Measurements from ENCODE around the gene ZCCHC24. TPM values are rescaled to one million over a fixed set of nuclear protein-coding genes. Genes with fewer than 3 reads are reported as not detected.
"Not testable (repeated sequence)": the region's sequence is repeated elsewhere in the genome, so short reads cannot be mapped to it uniquely, and the experiment has no call there.

Gene ZCCHC24
- total RNA-seq, 1 donor: 4.0 TPM

- H3K9me3 ChIP-seq (ENCODE audit: low read depth, low read length): no peaks in the 10 kb centered on the region
Measured at GRCh38 chr10:79460687-79461086, 15.3 kb upstream of the ZCCHC24 start.

GRCh38 chr10:79459243-79459642 is 13.8 kb upstream of the ZCCHC24 start:
- no peak overlapping the region for H3K4me3 ChIP-seq (ENCODE audit: low read length)
- H3K4me1 ChIP-seq (ENCODE audit: insufficient read depth, low read length): no peaks in the 10 kb centered on the region
- no peaks in the 10 kb centered on the region for H3K27me3 ChIP-seq (ENCODE audit: insufficient read depth, low read length)

More at GRCh38 chr10:79460687-79461086, 15.3 kb upstream of the ZCCHC24 start:
- no peak overlapping the region for H3K4me3 ChIP-seq (ENCODE audit: low read length)
- H3K4me1 ChIP-seq (ENCODE audit: insufficient read depth, low read length): no peaks in the 10 kb centered on the region
- H3K27me3 ChIP-seq (ENCODE audit: insufficient read depth, low read length): no peaks in the 10 kb centered on the region

DNA sequence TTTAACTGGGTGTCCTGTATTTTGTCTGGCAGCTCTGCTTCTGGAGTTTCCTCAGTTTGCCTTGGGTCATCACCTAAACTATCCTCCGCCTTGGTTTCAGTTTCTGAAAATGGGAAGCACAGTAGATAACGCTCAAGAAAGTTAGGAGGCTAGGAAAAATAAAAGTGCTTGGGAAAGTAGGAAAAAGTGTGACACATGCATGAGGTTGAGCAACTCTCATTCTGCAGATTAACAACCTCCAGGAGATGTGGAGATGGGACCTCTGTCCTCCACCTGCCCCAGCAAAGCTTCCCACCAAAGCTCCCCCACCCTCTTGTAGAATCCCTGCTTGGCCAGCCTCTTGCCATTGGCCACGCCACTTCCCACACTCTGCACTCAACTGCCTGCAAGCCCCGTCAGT is 13.1 kb upstream of the ZCCHC24 start:
- Histone ChIP-seq H3K9me3 (ENCODE audit: low read depth, low read length) (no peaks in the 10 kb centered on the region), H3K4me3 (ENCODE audit: low read length) (no peak overlapping the region), H3K4me1 (ENCODE audit: insufficient read depth, low read length) (no peaks in the 10 kb centered on the region), H3K27me3 (ENCODE audit: insufficient read depth, low read length) (no peaks in the 10 kb centered on the region)

More at GRCh38 chr10:79459243-79459642, 13.8 kb upstream of the ZCCHC24 start:
- no peaks in the 10 kb centered on the region for H3K9me3 ChIP-seq (ENCODE audit: low read depth, low read length)

GRCh38 chr10:79457256-79457785 is 11.9 kb upstream of the ZCCHC24 start:
- H3K9me3 ChIP-seq (ENCODE audit: low read depth, low read length): no peaks in the 10 kb centered on the region
- H3K4me1 ChIP-seq (ENCODE audit: insufficient read depth, low read length): no peaks in the 10 kb centered on the region
- no peaks in the 10 kb centered on the region for H3K27me3 ChIP-seq (ENCODE audit: insufficient read depth, low read length)
- no peak overlapping the region for H3K4me3 ChIP-seq (ENCODE audit: low read length)

DNA sequence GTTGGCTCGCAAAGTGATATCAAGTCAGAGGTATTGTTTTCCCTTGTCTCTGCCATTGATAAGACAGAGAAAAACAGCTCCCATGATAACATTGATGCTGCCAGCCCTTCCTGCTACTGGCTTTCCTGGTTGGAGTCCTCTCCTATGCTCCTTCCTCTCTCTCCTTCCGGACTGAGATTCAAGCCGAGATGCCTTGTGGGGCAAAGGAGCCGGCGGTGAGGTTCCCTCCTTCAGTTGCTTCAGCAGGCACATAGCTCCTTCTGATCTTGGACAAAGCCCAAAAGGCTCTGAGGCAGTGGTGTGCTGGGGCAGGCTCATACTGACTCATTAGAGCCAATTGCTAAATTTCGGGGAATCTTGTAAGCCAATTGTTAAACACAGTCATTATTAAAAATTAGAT is 8.8 kb upstream of the ZCCHC24 start:
- Histone ChIP-seq H3K4me3 (ENCODE audit: low read length) (no peak overlapping the region), H3K4me1 (ENCODE audit: insufficient read depth, low read length) (no peaks in the 10 kb centered on the region), H3K27me3 (ENCODE audit: insufficient read depth, low read length) (no peaks in the 10 kb centered on the region), H3K9me3 (ENCODE audit: low read depth, low read length) (no peaks in the 10 kb centered on the region)

- H3K4me3 ChIP-seq (ENCODE audit: low read length): no peak overlapping the region
- no peaks in the 10 kb centered on the region for H3K4me1 ChIP-seq (ENCODE audit: insufficient read depth, low read length)
- H3K27me3 ChIP-seq (ENCODE audit: insufficient read depth, low read length): no peaks in the 10 kb centered on the region
- no peaks in the 10 kb centered on the region for H3K9me3 ChIP-seq (ENCODE audit: low read depth, low read length)
Measured at GRCh38 chr10:79453392-79453791, 8.0 kb upstream of the ZCCHC24 start.

DNA sequence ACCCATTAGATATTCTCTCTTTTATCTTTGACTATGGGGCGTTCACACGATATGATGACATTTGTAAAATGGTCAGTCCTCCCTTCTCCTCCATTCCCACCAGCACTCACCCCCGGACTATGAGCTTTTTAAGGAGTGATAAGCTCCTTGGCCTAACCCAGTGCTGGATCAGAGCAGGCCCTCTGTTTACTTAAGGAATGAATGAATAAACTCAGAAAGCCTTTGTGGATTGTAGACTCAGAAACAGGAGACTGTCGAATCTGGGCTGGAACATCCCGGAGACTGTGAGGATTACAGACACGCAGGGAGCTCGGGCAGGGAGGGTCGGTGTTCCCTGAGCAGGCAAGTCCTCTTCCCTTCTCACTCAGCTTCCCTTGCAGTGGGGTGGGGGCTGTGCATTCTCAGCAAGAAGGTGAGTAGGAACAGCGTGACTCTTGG is 6.8 kb upstream of the ZCCHC24 start:
- Histone ChIP-seq H3K4me3 (ENCODE audit: low read length) (no peak overlapping the region), H3K27me3 (ENCODE audit: insufficient read depth, low read length) (no peaks in the 10 kb centered on the region), H3K9me3 (ENCODE audit: low read depth, low read length) (no peaks in the 10 kb centered on the region), H3K4me1 (ENCODE audit: insufficient read depth, low read length) (no peaks in the 10 kb centered on the region)

DNA sequence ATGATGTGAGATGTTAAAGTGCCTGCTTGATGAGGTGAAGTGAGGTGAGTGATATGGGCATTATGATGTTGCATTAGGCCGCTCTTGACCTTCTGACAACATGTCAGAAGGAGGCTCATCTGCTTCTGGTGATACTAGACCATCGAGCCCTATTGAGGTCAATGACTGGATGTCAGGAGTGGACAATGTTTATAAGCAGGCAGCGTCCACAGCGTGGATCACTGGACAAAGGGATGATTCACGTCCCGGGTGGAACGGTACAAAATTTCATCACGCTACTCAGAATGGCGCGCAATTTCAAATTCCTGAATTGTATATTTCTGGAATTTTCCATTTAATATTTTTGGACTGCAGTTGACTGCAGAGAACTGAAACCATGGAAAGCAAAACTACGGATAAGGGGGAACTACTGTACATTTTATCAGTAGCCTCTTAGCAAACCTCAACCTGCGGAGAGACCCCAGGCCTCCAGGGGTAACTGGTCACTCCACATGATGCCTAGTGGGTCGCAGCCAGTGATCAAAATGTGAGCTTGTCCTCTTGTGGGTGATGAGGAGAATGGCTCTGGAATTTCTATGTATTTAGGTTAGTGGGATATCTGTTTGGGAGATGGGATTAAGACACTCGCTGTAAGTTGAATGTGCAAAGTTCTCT is 5.7 kb upstream of the ZCCHC24 start:
- Histone ChIP-seq H3K9me3 (ENCODE audit: low read depth, low read length) (no peaks in the 10 kb centered on the region), H3K4me3 (ENCODE audit: low read length) (no peak overlapping the region), H3K27me3 (ENCODE audit: insufficient read depth, low read length) (peaks cover 5% of the 10 kb centered on the region), H3K4me1 (ENCODE audit: insufficient read depth, low read length) (peaks cover 5% of the 10 kb centered on the region)

- Histone ChIP-seq H3K4me3 (ENCODE audit: low read length) (no peak overlapping the region), H3K4me1 (ENCODE audit: insufficient read depth, low read length) (peaks cover 12% of the 10 kb centered on the region), H3K9me3 (ENCODE audit: low read depth, low read length) (no peaks in the 10 kb centered on the region), H3K27me3 (ENCODE audit: insufficient read depth, low read length) (peaks cover 5% of the 10 kb centered on the region)
Measured at GRCh38 chr10:79449181-79450146, 4.0 kb upstream of the ZCCHC24 start.

DNA sequence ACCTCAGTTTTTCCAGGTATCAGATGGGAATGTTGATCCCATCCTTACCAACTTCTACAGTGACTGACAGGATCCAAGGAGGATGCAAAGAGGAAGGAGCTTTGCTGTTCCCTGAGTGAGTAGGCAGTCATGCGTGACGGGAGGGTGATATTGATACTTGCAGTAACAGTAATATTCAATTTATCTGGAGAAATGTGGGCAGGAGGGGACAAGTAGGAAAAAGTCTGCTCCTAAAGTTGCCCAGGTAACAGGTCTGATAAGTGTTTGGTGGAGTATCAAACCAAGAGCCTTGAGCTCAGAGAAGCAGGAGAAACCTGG is 3.3 kb upstream of the ZCCHC24 start:
- H3K4me3 ChIP-seq (ENCODE audit: low read length): no peak overlapping the region
- H3K9me3 ChIP-seq (ENCODE audit: low read depth, low read length): no peaks in the 10 kb centered on the region
- peaks cover 5% of the 10 kb centered on the region for H3K27me3 ChIP-seq (ENCODE audit: insufficient read depth, low read length)
- peaks cover 20% of the 10 kb centered on the region for H3K4me1 ChIP-seq (ENCODE audit: insufficient read depth, low read length)

DNA sequence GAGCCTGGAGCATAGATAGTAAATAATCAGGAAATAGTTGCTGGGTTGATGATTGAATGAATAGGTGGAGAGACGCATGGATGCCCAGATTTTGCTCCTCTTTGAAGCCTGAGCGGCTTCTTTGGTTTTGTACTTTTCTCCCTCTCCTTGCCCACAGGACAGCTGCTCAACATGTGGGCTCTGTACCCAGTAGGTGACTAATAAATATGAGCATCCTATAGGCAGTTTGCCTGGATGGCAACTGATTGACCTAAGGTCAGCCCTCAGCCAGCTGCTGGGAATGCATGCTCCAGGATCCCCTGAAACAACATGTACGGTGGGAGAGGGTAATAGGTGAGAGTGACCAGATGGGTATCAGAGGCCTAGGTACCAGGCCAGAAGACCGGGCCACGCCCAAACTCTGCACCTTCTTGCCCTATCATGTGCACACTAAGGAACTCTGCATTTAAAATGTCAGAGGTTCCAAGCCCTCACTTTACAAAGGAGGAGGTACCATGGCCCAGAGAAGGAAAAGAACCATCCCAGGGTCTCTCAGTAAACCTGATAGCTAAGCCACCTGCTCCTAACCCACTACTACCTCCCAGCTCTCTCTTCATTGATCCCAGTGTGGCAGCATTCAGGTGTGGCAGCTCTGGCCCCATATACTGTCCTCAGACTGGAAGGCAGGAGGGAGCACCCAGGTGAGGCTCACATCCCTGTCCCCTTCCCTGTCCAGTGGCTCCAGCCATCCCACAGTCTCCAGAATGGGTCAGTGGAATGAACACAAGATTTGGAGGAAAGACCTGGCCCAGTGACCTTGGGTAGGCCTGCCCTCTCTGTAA is 2.7 kb upstream of the ZCCHC24 start:
- Histone ChIP-seq H3K4me3 (ENCODE audit: low read length) (no peak overlapping the region), H3K27me3 (ENCODE audit: insufficient read depth, low read length) (peaks cover 5% of the 10 kb centered on the region), H3K4me1 (ENCODE audit: insufficient read depth, low read length) (peaks cover 26% of the 10 kb centered on the region), H3K9me3 (ENCODE audit: low read depth, low read length) (no peaks in the 10 kb centered on the region)

DNA sequence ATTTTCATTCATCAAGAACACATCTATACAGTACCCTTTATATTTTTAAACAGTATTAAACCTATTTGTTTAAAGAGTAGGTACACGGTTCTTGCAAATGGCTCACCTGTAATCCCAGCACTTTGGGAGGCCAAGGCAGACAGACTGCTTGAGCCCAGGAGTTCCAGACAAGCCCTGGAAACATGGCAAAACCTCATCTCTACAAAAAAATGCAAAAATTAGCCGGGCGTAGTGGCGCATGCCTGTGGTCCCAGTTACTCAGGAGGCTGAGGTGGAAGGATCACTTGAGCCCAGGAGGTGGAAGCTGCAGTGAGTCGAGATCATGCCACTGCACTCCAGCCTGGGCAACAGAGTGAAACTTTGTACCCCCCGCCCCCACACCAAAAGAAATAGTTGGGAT is 1.8 kb upstream of the ZCCHC24 start:
- peaks cover 28% of the 10 kb centered on the region for H3K4me1 ChIP-seq (ENCODE audit: insufficient read depth, low read length)
- not testable (repeated sequence) for H3K9me3 ChIP-seq (ENCODE audit: low read depth, low read length); H3K4me3 ChIP-seq (ENCODE audit: low read length); H3K27me3 ChIP-seq (ENCODE audit: insufficient read depth, low read length)

DNA sequence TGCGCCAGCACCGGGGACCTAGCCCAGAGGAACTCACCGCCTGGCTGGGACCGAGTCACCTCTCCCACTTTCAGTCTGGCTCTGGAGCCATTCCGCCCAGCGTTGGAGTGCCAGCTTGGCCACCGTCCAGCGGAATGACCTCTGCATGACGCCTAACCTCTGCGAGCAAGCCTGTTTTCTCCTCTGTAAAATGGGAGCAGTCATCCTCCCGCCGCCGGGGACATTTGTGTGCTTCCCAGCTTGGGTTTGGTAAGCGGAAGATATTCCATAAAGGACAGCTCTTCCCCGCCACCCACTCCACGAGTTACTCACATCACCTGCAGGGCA is 1.3 kb upstream of the ZCCHC24 start:
- Histone ChIP-seq H3K4me3 (ENCODE audit: low read length) (no peak overlapping the region), H3K9me3 (ENCODE audit: low read depth, low read length) (no peaks in the 10 kb centered on the region), H3K4me1 (ENCODE audit: insufficient read depth, low read length) (peaks cover 28% of the 10 kb centered on the region), H3K27me3 (ENCODE audit: insufficient read depth, low read length) (peaks cover 5% of the 10 kb centered on the region)

DNA sequence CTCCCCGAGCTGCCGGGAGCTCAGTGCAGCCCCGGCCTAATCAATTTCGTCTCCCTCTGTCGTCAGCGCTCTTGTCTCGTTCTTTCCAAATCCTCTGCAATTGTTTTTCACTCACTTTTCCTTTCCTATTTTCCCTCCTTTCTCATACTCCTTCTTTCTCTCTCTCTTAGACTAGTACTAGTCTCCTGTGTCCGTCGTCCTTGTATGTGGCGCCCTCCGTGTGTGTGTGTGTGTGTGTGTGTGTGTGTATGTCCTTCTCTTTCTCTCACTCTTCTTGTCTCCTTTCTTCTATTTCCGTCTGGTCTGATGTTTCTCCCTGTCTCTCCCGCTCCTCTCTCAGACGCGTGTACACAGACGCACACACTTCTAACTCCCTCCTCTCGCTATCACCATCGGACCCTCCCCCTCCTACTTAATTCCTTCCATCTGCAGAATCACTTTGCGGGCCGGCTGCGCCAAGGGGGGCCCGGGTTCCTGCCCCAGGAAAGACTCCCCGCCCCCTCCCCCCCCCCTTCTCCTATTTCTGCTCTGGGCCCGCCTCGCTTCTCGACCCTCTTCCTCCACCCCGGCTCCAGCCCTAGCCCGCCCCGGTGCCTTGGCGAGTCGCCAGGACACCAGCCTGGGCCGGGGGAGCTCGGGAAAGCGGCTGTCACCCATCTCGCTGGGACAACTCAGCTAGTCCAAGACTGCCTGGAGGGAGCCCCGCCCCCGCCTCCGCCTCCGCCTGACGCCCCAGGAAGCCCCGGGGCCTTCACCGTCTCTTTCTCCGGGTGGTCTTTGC is 743 bp upstream of the ZCCHC24 start:
- Histone ChIP-seq H3K9me3 (ENCODE audit: low read depth, low read length) (no peaks in the 10 kb centered on the region), H3K27me3 (ENCODE audit: insufficient read depth, low read length) (peaks cover 5% of the 10 kb centered on the region), H3K4me3 (ENCODE audit: low read length) (peak overlapping the region; percentile 49), H3K4me1 (ENCODE audit: insufficient read depth, low read length) (peaks cover 28% of the 10 kb centered on the region)
